ENCODE results near the gene FRMD4A.

DNA sequence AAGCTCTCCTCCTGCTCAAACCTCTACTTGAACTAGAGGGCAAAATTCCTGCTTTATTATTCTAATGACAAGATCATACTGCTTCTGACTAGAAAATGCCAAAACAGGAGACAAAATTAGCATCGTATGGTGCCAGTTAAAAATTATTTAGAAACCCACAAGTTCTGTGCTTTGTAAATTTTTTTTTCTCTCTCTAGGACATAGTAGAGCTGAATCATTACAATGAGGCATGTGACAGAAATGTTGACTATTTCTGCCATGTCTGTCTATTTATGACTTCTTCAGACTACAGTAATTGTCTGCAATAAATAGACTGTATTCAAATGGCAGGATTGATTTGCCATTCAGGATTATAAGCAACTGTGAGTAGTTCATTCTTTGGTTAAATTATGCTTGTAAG, 408.1 kb downstream of the FRMD4A start:
- TF ChIP-seq, protein P1, sequence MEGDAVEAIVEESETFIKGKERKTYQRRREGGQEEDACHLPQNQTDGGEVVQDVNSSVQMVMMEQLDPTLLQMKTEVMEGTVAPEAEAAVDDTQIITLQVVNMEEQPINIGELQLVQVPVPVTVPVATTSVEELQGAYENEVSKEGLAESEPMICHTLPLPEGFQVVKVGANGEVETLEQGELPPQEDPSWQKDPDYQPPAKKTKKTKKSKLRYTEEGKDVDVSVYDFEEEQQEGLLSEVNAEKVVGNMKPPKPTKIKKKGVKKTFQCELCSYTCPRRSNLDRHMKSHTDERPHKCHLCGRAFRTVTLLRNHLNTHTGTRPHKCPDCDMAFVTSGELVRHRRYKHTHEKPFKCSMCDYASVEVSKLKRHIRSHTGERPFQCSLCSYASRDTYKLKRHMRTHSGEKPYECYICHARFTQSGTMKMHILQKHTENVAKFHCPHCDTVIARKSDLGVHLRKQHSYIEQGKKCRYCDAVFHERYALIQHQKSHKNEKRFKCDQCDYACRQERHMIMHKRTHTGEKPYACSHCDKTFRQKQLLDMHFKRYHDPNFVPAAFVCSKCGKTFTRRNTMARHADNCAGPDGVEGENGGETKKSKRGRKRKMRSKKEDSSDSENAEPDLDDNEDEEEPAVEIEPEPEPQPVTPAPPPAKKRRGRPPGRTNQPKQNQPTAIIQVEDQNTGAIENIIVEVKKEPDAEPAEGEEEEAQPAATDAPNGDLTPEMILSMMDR (IDR thresholded peaks at IDR 0.05; ENCODE audit: insufficient read depth, low read length) = no peak
- TF ChIP-seq REST (IDR thresholded peaks at IDR 0.05; ENCODE audit: insufficient replicate concordance, low read depth) = no peak

Measured in HL-60 (cell line).